OCI-LY3 (cell line): ENCODE data around the gene ABCF2.

Experiments used
- CTCF ChIP-seq: fragments of 200-600, 300-600 bp; sonication (generic); IDR thresholded peaks from 2 replicates; pipeline ENCODE4 v1.5.1; 2014; ENCODE audit warnings: antibody characterized with exemption, low read length, low read depth
- EZH2phosphoT487 ChIP-seq: fragments of 200-600 bp; shearing (Covaris generic); IDR thresholded peaks from 2 replicates; pipeline ENCODE4 v1.6.1; 2018; ENCODE audit warnings: antibody characterized with exemption, mixed run types, low read depth

DNA sequence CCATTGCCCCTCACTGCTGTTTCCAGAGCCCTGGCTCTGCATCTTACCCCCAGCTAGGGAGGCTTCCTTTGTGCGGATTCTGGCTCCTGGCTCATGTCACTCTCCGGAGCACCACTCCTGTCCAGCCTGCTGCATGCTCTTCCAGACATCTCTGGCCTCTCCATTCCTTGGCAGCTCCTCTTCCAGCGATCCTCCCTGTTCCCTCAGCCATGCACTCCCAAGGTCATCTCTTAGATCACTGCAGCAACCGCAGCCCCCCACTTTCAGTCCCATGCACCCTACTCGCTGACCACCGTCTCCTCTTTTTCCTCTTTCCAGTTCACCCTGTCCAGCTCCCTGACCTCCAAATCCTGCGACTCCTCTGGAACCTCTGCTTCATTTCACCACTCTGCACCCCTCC is 28.4 kb upstream of the ABCF2 start:
- no peak for TF ChIP-seq CTCF
- no peak for TF ChIP-seq EZH2phosphoT487
